GM23338 (cell line): Measurements from ENCODE around the gene DENND4A. TPM values are rescaled to one million over a fixed set of nuclear protein-coding genes. Genes with fewer than 3 reads are reported as not detected.

ENCODE experiments used
- ATAC-seq: fragments of 200-7000 bp; cut with Tn5 transposase; 3 replicates; pipeline ENCODE4 v1.9.1; 2020
- DNase-seq: peaks from one replicate; pipeline ENCODE4 v3.0.0-alpha.2; 2015; ENCODE audit warnings: low spot score
- H2AFZ ChIP-seq: fragments of 200-600 bp; sonication (generic); 2 replicates; pipeline ENCODE4 v1.8.0; 2016; ENCODE audit warnings: antibody characterized with exemption, mild to moderate bottlenecking, moderate library complexity
- H3F3A ChIP-seq: fragments of 200-600 bp; sonication (generic); replicated peaks from 2 replicates; pipeline ENCODE4 v1.8.0; 2017; ENCODE audit warnings: antibody characterized with exemption, mixed run types, low read depth
- H3K27ac ChIP-seq: fragments of 200-600 bp; sonication (generic); 2 replicates; pipeline ENCODE4 v1.6.1; 2016; ENCODE audit warnings: low read depth
- H3K27me3 ChIP-seq: fragments of 200-600 bp; sonication (generic); 2 replicates; pipeline ENCODE4 v1.8.0; 2016; ENCODE audit warnings: mild to moderate bottlenecking, mixed run types, moderate library complexity; ENCODE audit not compliant: insufficient read depth
- H3K36me3 ChIP-seq: fragments of 200-600 bp; sonication (generic); 2 replicates; pipeline ENCODE4 v1.8.0; 2016; ENCODE audit warnings: mild to moderate bottlenecking; ENCODE audit not compliant: insufficient read depth
- H3K4me1 ChIP-seq: fragments of 200-600 bp; sonication (generic); 2 replicates; pipeline ENCODE4 v1.8.0; 2016; ENCODE audit warnings: mild to moderate bottlenecking, moderate library complexity; ENCODE audit not compliant: insufficient read depth
- H3K4me2 ChIP-seq: fragments of 200-600 bp; sonication (generic); 2 replicates; pipeline ENCODE4 v1.7.1; 2017; ENCODE audit warnings: mixed run types
- H3K4me3 ChIP-seq: fragments of 200-600 bp; sonication (generic); 2 replicates; pipeline ENCODE4 v1.6.1; 2016; ENCODE audit warnings: mixed run types
- H3K79me2 ChIP-seq: fragments of 200-600 bp; sonication (generic); replicated peaks from 2 replicates; pipeline ENCODE4 v1.8.0; 2017; ENCODE audit warnings: mild to moderate bottlenecking; ENCODE audit not compliant: insufficient read depth
- H3K9me2 ChIP-seq: fragments of 200-600 bp; sonication (generic); 2 replicates; pipeline ENCODE4 v1.8.0; 2017; ENCODE audit not compliant: insufficient read depth
- H4K20me1 ChIP-seq: fragments of 200-600 bp; sonication (generic); replicated peaks from 2 replicates; pipeline ENCODE4 v1.8.0; 2017; ENCODE audit warnings: mild to moderate bottlenecking; ENCODE audit not compliant: insufficient read depth
- H3K27ac Mint-ChIP-seq: 2 replicates; pipeline ENCODE4 v1.8.0; 2020; ENCODE audit warnings: inconsistent platforms, mild to moderate bottlenecking, moderate library complexity, mixed read lengths
- H3K27me3 Mint-ChIP-seq: 3 replicates; pipeline ENCODE4 v1.8.0; 2022; ENCODE audit warnings: low read depth, mild to moderate bottlenecking, moderate library complexity, mixed read lengths, inconsistent platforms; ENCODE audit not compliant: insufficient read depth, poor library complexity
- H3K36me3 Mint-ChIP-seq: 3 replicates; pipeline ENCODE4 v1.8.0; 2021; ENCODE audit warnings: low read depth, mild to moderate bottlenecking, inconsistent platforms, moderate library complexity, mixed read lengths
- H3K4me1 Mint-ChIP-seq: 3 replicates; pipeline ENCODE4 v1.8.0; 2020; ENCODE audit warnings: mild to moderate bottlenecking, inconsistent platforms, mixed read lengths
- H3K4me3 Mint-ChIP-seq: 3 replicates; pipeline ENCODE4 v1.8.0; 2021; ENCODE audit warnings: moderate library complexity, mild to moderate bottlenecking, inconsistent platforms, mixed read lengths
- H3K9me3 Mint-ChIP-seq: 3 replicates; pipeline ENCODE4 v1.8.0; 2020; ENCODE audit warnings: moderate library complexity, mild to moderate bottlenecking, inconsistent platforms, mixed read lengths
- CREB1 ChIP-seq: fragments of 250-450 bp; sonication (Bioruptor Pico); IDR thresholded peaks from 2 replicates; pipeline ENCODE4 v1.5.0; 2020; ENCODE audit warnings: low read depth, mild to moderate bottlenecking, moderate library complexity
- ETS1 ChIP-seq: IDR thresholded peaks from 2 replicates; pipeline ENCODE4 v1.6.1; 2016; ENCODE audit warnings: antibody characterized with exemption
- EZH2 ChIP-seq: fragments of 200-600 bp; sonication (generic); IDR thresholded peaks from one replicate; pipeline ENCODE4 v1.8.0; 2017; ENCODE audit warnings: antibody characterized with exemption, mild to moderate bottlenecking, low read depth; ENCODE audit not compliant: unreplicated experiment
- EZH2phosphoT487 ChIP-seq: fragments of 200-600 bp; sonication (generic); IDR thresholded peaks from one replicate; pipeline ENCODE4 v1.8.1; 2018; ENCODE audit warnings: antibody characterized with exemption; ENCODE audit not compliant: unreplicated experiment
- JUNB ChIP-seq: IDR thresholded peaks from one replicate; pipeline ENCODE4 v1.6.1; 2016; ENCODE audit warnings: antibody characterized with exemption; ENCODE audit not compliant: unreplicated experiment
- NANOG ChIP-seq: IDR thresholded peaks from 2 replicates; pipeline ENCODE4 v1.6.1; 2016; ENCODE audit warnings: antibody characterized with exemption, borderline replicate concordance
- POLR2AphosphoS5 ChIP-seq: IDR thresholded peaks from 2 replicates; pipeline ENCODE4 v1.6.1; 2016; ENCODE audit warnings: antibody characterized with exemption, low read depth
- REST ChIP-seq: IDR thresholded peaks from one replicate; pipeline ENCODE4 v1.6.1; 2018; ENCODE audit warnings: antibody characterized with exemption; ENCODE audit not compliant: unreplicated experiment
- STAT1 ChIP-seq: IDR thresholded peaks from one replicate; pipeline ENCODE4 v1.6.1; 2016; ENCODE audit warnings: antibody characterized with exemption; ENCODE audit not compliant: unreplicated experiment
- ZNF114 ChIP-seq: fragments of 250-450 bp; sonication (Bioruptor Pico); IDR thresholded peaks from 2 replicates; pipeline ENCODE4 v1.5.0; 2020; ENCODE audit warnings: mild to moderate bottlenecking, moderate library complexity
- ZNF331 ChIP-seq: fragments of 250-450 bp; sonication (Bioruptor Pico); IDR thresholded peaks from 2 replicates; pipeline ENCODE4 v1.5.0; 2020; ENCODE audit warnings: low read depth, mild to moderate bottlenecking, moderate library complexity
- polyA plus RNA-seq: library from polyadenylated mRNA; unstranded; fragments of >200 nt; fragmentation: Nextera tagmentation; extraction: Ambion mirVana; gene quantifications from 2 replicates; pipeline ENCODE4 v1.2.1, GENCODE V29; 2016
- total RNA-seq: library from RNA; depleted of rRNA; stranded (reverse); fragments of >200 nt; shearing (Covaris generic); gene quantifications from 2 replicates; pipeline ENCODE4 v1.2.3, GENCODE V29; 2014
- TF ChIP-seq, protein P1 (sequence below), 2 experiments: fragments of 200-600 bp in 1 of 2; sonication (generic) in 1 of 2; conservative IDR thresholded peaks; 2 replicates each; pipeline versions ENCODE4 v1.5.1 to v1.6.1; 2016 to 2017; ENCODE audit warnings: antibody characterized with exemption in 2 of 2, low read depth in 2 of 2, mild to moderate bottlenecking in 2 of 2, moderate library complexity in 1 of 2
- TF ChIP-seq, protein P2 (sequence below): fragments of 250-450 bp; sonication (Bioruptor Pico); IDR thresholded peaks from 2 replicates; pipeline ENCODE4 v1.5.0; 2020; ENCODE audit warnings: mild to moderate bottlenecking, moderate library complexity

The DENND4A gene
- total and polyA plus RNA-seq, 2 experiments from 2014 or later: 3.4 to 9.0 TPM

GRCh38 chr15:65801229-65801805, 9.2 kb upstream of the DENND4A start:
- Histone ChIP-seq H3F3A (no peaks in the 10 kb centered on the region), H2AFZ (no peak overlapping the region), H3K27me3 (no peaks in the 10 kb centered on the region), H4K20me1 (no peaks in the 10 kb centered on the region), H3K79me2 (no peaks in the 10 kb centered on the region), H3K36me3 (no peaks in the 10 kb centered on the region), H3K4me2 (no peak overlapping the region), H3K4me3 (no peak overlapping the region), H3K4me1 (peaks cover 12% of the 10 kb centered on the region; the same call in 1 of the 2 replicates), H3K27ac (no peak overlapping the region), H3K9me2 (no peaks in the 10 kb centered on the region)
- H3K9me3 Mint-ChIP-seq: no peaks in the 10 kb centered on the region
- no peaks in the 10 kb centered on the region for H3K27me3 Mint-ChIP-seq
- H3K27ac Mint-ChIP-seq: no peak overlapping the region
- peaks cover 14% of the 10 kb centered on the region for H3K4me1 Mint-ChIP-seq
- TF ChIP-seq STAT1 (no peak), ZNF114 (CRISPR knock-in tag) (no peak), POLR2AphosphoS5 (no peak), ETS1 (no peak), CREB1 (CRISPR knock-in tag) (no peak), JUNB (no peak), NANOG (no peak), EZH2 (no peak), REST (no peak), ZNF331 (CRISPR knock-in tag) (no peak), EZH2phosphoT487 (no peak)
- TF ChIP-seq, protein P1, sequence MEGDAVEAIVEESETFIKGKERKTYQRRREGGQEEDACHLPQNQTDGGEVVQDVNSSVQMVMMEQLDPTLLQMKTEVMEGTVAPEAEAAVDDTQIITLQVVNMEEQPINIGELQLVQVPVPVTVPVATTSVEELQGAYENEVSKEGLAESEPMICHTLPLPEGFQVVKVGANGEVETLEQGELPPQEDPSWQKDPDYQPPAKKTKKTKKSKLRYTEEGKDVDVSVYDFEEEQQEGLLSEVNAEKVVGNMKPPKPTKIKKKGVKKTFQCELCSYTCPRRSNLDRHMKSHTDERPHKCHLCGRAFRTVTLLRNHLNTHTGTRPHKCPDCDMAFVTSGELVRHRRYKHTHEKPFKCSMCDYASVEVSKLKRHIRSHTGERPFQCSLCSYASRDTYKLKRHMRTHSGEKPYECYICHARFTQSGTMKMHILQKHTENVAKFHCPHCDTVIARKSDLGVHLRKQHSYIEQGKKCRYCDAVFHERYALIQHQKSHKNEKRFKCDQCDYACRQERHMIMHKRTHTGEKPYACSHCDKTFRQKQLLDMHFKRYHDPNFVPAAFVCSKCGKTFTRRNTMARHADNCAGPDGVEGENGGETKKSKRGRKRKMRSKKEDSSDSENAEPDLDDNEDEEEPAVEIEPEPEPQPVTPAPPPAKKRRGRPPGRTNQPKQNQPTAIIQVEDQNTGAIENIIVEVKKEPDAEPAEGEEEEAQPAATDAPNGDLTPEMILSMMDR (conservative IDR thresholded peaks at IDR 0.05; ENCODE audit: low read depth in 2 of 2): no peak
- TF ChIP-seq, protein P2, sequence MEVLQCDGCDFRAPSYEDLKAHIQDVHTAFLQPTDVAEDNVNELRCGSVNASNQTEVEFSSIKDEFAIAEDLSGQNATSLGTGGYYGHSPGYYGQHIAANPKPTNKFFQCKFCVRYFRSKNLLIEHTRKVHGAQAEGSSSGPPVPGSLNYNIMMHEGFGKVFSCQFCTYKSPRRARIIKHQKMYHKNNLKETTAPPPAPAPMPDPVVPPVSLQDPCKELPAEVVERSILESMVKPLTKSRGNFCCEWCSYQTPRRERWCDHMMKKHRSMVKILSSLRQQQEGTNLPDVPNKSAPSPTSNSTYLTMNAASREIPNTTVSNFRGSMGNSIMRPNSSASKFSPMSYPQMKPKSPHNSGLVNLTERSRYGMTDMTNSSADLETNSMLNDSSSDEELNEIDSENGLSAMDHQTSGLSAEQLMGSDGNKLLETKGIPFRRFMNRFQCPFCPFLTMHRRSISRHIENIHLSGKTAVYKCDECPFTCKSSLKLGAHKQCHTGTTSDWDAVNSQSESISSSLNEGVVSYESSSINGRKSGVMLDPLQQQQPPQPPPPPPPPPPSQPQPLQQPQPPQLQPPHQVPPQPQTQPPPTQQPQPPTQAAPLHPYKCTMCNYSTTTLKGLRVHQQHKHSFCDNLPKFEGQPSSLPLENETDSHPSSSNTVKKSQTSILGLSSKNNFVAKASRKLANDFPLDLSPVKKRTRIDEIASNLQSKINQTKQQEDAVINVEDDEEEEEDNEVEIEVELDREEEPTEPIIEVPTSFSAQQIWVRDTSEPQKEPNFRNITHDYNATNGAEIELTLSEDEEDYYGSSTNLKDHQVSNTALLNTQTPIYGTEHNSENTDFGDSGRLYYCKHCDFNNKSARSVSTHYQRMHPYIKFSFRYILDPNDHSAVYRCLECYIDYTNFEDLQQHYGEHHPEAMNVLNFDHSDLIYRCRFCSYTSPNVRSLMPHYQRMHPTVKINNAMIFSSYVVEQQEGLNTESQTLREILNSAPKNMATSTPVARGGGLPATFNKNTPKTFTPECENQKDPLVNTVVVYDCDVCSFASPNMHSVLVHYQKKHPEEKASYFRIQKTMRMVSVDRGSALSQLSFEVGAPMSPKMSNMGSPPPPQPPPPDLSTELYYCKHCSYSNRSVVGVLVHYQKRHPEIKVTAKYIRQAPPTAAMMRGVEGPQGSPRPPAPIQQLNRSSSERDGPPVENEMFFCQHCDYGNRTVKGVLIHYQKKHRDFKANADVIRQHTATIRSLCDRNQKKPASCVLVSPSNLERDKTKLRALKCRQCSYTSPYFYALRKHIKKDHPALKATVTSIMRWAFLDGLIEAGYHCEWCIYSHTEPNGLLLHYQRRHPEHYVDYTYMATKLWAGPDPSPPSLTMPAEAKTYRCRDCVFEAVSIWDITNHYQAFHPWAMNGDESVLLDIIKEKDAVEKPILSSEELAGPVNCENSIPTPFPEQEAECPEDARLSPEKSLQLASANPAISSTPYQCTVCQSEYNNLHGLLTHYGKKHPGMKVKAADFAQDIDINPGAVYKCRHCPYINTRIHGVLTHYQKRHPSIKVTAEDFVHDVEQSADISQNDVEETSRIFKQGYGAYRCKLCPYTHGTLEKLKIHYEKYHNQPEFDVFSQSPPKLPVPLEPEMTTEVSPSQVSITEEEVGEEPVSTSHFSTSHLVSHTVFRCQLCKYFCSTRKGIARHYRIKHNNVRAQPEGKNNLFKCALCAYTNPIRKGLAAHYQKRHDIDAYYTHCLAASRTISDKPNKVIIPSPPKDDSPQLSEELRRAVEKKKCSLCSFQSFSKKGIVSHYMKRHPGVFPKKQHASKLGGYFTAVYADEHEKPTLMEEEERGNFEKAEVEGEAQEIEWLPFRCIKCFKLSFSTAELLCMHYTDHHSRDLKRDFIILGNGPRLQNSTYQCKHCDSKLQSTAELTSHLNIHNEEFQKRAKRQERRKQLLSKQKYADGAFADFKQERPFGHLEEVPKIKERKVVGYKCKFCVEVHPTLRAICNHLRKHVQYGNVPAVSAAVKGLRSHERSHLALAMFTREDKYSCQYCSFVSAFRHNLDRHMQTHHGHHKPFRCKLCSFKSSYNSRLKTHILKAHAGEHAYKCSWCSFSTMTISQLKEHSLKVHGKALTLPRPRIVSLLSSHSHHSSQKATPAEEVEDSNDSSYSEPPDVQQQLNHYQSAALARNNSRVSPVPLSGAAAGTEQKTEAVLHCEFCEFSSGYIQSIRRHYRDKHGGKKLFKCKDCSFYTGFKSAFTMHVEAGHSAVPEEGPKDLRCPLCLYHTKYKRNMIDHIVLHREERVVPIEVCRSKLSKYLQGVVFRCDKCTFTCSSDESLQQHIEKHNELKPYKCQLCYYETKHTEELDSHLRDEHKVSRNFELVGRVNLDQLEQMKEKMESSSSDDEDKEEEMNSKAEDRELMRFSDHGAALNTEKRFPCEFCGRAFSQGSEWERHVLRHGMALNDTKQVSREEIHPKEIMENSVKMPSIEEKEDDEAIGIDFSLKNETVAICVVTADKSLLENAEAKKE: no peak
- ATAC-seq (no peak; the same call in 2 of the 3 replicates), DNase-seq (no peak)
- H3K36me3 Mint-ChIP-seq: no peaks in the 10 kb centered on the region
- H3K4me3 Mint-ChIP-seq: no peak overlapping the region
